ENCODE results near the gene PRICKLE3.

GRCh38 chrX:49206543-49206942, 20.4 kb upstream of the PRICKLE3 start:
- TF ChIP-seq PAX5 (IDR thresholded peaks at IDR 0.05; ENCODE audit: insufficient read depth, low read length, severe bottlenecking) (no peak), POLR2AphosphoS5 (IDR thresholded peaks at IDR 0.05; ENCODE audit: low read depth, low read length) (no peak), POLR2A (IDR thresholded peaks at IDR 0.05; ENCODE audit: low read depth, low read length) (no peak), TAF1 (IDR thresholded peaks at IDR 0.05; ENCODE audit: low read depth, low read length) (no peak)

All from GM12891 (cell line).